GM19452 (cell line): ENCODE data around the gene EHF.

Experiments
- ATAC-seq: cut with Tn5 transposase; IDR thresholded peaks from one replicate; pipeline ENCODE4 v1.9.1; 2021; ENCODE audit not compliant: unreplicated experiment

The EHF gene

GRCh38 chr11:34643311-34643710 is 22.4 kb downstream of the EHF start:
- ATAC-seq = no peak

GRCh38 chr11:34643846-34644245 is 23.0 kb downstream of the EHF start:
- no peak for ATAC-seq

- ATAC-seq = no peak
These were observed 23.9 kb downstream of the EHF start for GRCh38 chr11:34644669-34645406.

- ATAC-seq = no peak
These were observed 25.5 kb downstream of the EHF start for GRCh38 chr11:34646431-34646830.

GRCh38 chr11:34647131-34647530 is 26.2 kb downstream of the EHF start:
- no peak for ATAC-seq

GRCh38 chr11:34647532-34647931 is 26.6 kb downstream of the EHF start:
- ATAC-seq = no peak

GRCh38 chr11:34648036-34648435 is 27.1 kb downstream of the EHF start:
- ATAC-seq = no peak

GRCh38 chr11:34649597-34649996 is 28.7 kb downstream of the EHF start:
- ATAC-seq = no peak

GRCh38 chr11:34650528-34650927 is 29.6 kb downstream of the EHF start:
- peak; percentile 95 for ATAC-seq

- no peak for ATAC-seq
These were observed 30.7 kb downstream of the EHF start for GRCh38 chr11:34651551-34651950.

- no peak for ATAC-seq
These were observed 31.5 kb downstream of the EHF start for GRCh38 chr11:34652191-34652973.

GRCh38 chr11:34653031-34653430 is 32.1 kb downstream of the EHF start:
- ATAC-seq = no peak

- ATAC-seq = no peak
These were observed 33.1 kb downstream of the EHF start for GRCh38 chr11:34653851-34654482.

- no peak for ATAC-seq
These were observed 33.8 kb downstream of the EHF start for GRCh38 chr11:34654483-34655334.

- ATAC-seq = no peak
These were observed 34.6 kb downstream of the EHF start for GRCh38 chr11:34655335-34656008.

GRCh38 chr11:34656062-34656720 is 35.3 kb downstream of the EHF start:
- no peak for ATAC-seq

GRCh38 chr11:34658071-34659015 is 37.5 kb downstream of the EHF start:
- ATAC-seq = no peak

GRCh38 chr11:34659096-34659733 is 38.3 kb downstream of the EHF start:
- ATAC-seq = no peak
